ENCODE data around the gene CES2.

Gene CES2

DNA sequence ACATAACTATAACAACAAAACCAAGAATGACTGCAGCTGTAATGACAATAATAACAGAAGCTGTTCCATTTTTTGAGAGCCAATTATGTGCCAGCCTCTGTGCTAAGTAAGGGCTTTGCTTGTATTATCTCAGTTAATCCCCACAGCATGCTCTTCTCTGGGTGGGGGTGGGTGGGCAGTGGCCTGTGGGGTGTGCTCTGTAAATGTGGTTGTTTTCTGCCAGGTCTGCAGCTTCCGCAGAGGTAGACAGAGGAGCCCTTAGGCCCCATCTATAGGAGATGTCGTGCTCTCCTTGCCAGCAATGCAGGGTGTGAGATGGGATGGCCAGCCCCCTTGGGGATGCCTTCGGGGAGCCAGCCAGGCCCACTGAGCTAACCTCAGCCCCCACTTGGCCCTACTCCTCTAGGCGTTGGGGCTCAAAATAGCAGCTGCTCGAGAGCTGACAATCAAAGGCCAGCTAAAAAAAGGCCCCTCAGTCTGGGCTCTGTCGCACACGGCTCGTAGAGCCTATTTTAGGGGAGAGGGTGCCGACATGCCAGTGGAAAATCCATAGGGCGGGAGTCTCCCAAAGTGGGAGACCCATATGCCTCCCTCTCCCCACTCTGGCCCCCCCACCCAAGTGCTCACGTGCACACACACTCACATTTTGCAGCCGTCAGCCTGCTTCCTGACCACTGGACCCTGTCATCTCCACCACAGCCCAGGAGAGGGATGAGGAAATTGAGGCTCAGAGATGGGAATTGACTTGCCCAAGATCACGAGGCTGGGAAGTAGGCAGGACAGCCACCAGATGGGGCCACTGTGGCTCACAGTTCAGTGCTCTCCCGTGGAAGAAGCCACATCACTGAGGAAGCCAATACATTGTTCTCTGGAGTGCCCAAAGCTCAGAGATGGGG is 32.4 kb upstream of the CES2 start:
- no peak for DNase-seq (ENCODE audit: low read depth)

DNA sequence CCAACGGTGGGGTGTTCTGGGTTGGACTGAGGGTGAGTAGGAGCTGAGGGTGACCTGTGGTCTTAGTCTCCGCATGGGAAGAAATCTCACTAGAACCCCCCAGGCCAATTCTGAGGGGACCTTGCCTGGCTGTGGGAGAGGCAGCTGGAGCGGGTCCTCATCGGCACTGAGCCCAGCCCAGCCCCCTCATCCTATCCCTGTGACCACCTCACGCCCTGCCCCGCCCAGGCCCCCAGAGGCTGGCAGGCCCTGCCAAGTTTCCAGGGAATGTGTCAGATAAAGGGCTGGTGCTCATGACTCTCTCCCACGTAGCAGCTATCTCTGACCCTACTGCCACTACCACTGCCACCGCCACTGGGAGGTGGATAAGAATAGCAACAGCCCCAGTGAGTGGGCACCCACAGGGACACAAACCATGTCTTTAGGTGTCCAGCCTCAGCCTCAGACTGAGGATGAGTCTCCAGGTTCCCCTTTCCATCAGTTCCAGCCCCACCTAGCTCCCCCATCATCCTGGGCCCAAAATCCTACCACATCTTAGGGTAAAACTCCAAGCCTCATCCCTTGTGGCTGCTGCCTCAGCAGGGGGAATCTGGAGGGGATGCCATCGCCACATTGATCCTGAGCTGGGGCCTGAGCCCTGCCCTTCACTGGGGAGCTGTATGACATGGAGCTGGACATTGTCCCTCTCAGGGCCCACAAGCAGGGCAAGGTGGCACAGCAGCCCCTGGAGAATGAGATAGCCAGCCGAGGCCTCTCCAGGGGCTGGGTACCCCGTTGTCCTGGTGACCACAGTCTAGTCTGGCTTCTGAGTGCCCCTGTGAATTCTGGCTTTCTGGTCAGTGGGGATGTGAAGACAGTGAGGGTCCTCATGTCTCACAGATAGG is 31.5 kb upstream of the CES2 start:
- DNase-seq (ENCODE audit: low read depth) = no peak

DNA sequence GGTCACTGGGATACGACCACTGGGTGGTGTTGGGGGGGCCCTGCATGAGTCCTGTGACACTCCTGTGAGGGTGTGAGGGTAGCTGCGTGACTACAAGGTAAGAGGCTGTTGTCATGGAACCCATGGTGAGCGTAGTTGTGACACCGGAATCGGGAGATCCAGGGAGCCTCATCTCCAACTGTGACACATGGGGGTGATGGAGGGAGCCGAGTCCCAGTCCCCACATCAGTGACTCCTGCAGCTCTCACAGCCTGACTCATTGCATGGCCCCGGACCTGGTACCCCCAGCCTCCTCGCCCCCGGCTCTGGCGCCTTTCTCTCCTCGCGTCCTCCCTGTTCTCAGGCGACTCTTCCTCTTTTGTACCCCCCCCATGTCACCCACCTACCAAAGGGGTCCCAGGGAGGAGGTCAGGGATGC is 30.9 kb upstream of the CES2 start:
- no peak for DNase-seq (ENCODE audit: low read depth)

DNA sequence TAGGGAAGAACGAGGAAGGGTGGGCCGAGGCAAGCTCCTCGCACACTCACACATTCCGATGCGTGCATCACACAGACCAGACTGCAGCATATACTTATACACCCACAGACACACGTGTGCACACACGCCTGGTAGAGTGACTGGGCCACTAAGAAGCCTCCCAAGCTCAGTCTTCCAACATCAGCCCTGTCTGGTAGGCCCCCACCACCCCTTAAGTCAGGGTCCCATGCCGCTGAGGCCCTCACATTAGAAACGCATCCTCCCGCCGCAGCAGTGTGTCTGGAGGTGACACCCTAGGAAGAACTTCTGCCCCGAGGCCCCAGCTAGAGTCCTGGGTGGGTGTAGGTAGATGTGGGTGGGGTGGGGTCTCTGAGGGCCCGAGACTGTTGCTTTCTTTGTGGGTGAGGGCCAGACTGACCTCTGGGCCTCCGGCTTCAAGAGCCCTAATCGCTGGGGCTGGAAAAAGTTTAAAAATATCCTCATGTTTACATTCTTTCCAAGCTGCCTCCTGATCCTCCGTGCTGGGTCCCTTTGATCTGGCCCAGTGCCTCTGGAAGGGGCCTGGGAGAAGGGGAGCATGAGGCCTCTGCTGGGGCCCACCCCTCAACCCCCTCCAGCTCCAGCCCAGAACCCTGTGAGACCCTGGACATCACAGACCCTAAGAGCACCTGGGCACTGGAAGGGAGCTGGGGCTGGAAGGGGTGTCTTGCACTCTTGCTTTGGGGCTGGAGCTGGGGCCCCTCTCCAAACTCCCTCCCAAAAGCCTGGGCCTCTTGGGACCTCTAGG is 30.3 kb upstream of the CES2 start:
- no peak for DNase-seq (ENCODE audit: low read depth)

DNA sequence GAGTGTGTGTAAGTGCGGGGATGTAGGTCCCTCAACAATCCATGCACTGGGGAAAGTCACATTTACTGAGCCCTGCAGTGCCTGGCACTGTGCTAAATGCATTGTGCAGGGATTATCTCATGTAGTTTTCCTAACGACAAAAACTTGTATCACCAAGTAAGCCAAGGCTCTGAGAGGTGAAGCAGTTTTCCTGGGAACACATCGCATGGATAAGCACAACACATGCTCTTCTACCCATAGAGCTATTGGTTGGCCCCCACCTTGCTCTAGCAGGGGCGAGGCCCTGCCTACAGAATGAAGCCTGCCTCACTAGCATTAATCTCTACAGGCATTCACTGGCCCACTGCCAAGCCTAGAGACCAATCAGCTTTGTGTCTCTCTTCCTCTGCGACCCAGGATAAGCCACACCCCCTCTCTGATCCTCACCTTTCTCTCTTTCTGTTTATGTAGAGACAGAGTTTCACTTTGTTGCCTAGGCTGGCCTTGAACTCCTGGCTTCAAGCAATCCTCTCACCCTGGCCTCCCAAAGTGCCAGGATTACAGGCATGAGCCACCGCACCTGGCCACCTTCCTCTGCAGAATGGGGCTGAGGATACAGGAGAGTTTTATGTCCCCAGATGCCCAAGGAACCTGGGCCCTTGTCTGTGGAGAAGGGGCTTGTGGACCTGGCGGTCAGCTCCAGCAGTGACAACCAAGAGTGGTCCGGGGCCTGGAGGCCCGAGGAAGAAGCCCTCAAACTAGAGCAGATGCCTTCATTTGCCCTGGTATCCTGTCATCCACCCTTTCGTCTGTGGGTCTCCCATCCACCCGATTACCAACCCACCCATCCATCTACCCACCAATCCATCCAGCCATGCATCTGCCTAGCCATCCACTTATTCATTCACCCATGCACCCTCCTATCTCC is 29.4 kb upstream of the CES2 start:
- no peak for DNase-seq (ENCODE audit: low read depth)

DNA sequence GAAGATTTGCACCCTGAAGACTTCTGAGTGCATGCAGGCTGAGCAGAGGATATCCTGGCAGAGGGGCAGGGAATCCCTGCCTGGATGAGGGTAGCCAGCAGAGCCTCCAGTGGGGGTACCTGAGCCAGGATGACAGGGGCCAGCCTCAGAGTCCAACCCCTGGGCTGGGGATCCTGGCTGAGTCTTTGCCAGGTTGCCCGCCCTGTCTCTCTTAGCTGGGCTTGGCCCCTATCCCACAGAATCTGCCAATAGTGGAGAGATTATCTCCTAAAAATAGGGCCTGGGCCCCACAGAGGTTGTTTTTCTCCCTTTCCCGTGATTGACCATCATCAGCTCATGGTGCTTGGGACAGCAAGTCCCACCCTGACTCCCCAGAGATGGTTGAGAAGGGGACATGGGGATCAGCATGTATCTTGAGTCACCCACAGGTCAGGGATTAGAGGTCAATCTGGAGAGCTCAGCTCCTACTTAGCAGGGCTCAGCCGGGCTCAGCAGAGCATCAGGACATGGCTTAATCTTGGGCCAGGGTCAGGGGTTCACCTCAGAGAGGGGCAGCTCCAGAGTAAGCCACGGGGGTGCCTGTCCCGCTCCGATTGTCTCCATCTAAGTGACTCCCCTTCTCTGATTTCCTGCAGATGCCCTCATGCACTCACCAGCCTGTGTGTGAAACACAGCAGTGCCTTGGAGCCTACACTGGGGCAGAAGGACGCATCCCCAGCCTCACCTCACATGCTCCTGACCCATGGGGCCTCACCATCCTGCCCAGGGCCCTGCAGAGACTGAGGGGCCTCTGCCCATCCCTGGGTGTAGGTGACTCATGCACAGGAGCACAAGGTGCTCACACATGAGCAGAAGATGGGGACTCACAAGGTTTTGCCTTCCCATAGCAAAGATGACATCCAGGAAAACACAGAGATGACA is 28.1 kb upstream of the CES2 start:
- no peak for DNase-seq (ENCODE audit: low read depth)

DNA sequence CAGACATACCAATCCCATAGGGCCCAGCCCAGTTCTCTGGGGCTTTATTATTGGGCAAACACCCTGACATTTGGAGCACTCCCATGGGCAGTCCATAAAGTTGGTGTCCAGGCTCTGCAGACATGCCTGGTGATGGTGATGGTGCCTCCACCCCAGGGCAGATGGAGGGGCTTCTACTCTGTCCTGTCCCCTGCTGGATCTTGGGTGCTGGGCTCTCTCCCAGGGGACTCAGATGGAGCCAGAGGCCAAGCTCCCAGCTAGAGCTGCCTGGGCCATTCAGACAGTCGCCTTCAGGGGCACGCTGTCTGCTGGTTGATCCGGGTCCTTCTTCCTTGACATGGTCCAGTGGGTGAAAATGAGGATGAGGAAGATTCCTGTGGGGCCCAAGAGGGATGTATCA is 27.2 kb upstream of the CES2 start:
- DNase-seq (ENCODE audit: low read depth) = no peak

DNA sequence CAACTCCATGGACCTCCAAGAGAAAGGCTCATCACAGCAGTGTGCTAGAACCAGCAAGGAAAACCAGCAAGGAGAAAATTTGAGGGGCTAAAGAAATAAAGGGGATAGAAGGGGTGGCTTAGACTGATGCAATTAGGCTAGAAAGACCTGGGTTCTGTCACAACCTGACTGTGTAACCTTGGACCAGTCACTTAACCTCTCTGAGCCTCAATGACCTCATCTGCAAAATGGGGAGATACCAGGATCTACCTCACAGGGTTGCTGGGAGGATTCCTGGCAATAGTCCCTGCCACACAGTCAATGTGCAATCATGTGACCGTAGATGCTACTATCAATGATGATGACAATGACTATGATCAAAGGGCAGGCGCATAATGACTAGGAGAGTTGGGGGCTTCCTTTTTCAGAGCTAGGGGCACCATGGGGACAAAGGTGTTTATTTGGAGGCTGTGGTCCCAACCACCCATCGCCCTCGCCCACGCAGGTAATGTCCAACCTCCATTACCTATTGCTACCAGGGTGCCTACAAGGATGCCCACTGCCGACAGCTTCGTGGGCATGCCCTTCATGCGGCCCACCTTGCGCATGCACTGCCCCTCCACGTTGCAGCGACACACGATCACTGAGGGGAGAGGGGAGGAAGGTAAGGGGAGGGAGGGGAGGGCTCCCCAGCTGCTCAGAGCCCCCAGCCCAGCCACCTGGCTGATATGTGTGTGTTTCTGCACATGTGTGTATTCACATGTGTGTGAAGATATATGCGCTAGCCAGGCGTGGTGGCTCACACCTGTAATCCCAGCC is 26.4 kb upstream of the CES2 start:
- DNase-seq (ENCODE audit: low read depth) = no peak

DNA sequence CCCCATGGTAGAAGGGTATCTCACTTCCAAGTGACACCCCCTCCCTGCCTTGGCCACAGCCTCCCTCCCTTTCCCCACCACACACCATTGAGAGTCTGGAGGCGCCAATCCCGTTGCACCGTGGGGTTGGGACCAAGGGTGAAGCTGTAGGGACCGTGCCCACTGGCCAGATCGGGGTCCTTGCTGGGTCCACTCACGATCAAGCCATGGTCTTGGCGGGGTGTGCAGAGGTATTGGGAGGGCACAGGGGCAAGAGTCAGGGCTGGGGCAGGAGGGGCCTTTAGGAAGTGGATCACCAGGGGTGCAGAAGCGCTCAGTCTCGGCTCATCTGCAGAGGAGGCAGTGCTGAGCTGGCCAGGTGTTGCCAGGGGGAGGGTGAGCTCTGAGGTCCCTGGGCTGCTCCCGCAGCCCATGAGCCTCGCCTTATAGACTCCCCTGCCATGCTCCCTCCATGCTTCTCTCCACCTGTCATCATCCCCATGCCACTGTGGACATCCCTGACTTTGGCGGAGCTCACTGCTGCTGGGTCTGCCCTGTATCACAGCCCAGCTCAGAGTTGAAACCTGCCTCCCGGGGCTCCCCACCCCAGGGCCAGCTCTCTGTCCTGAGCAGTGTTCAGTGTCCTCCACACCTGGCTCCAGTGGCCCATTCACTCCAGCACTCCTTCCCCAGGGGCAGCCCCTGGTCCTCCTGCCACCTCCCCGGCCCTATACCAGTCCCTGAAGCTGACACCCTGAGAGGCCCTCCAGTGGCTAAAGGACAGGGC is 25.0 kb upstream of the CES2 start:
- no peak for DNase-seq (ENCODE audit: low read depth)

DNA sequence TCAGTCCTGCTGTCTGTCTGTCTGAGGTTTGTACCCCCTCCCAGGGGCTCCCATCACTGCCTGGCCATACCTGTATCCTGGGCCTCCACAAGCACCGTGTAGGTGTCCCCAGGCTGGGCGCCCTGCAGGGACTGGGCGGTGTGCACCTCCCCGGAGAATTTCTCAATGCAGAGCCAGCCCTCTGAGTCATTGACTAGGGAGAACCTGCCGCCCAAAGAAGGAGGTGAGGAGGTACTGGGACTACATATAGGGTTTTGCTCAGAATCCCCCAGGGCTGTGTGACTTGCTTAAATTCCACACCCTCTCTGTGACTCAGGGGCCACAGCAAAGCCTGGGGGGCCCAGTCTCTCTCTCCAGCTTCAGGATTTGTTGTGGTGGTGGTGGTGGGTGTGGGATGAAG is 24.2 kb upstream of the CES2 start:
- DNase-seq (ENCODE audit: low read depth) = no peak

DNA sequence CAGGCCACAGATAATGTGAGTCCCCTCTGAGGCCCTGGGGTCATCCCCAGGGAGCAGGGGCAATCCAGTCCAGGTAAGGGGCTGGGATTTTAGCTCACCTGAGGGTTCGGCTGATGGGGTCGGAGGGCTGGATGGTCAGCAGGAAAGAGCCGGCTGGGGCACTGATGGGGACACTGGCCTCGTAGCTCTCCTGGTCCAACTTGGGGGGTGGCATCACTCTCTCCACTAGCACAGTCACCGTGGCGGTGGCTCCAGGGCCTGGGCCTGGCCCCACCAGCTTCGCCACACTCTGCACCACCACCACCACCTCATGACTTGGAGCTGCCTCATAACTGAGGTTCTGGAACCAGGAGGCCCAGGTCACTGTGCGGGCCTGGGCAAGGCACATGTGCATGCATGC is 23.5 kb upstream of the CES2 start:
- DNase-seq (ENCODE audit: low read depth) = no peak

DNA sequence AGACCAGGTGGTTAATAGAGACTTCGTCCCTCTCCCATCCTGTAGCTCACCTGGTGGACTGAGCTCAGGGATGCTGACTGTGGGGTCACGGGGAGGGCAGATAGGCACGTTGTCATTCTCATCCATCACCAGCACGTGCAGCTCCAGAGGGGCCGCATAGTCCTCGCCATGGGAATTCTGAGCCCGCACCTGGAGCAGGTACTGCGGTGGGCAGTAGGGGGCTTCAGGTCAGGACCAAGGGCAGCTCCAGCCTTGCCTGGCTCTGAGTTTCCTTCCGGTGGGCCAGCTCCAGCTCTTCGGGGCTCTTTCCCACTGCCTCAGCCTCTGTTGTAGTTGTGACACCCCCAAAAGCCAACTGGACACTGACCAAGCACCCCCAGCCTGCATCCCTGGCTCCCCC is 22.2 kb upstream of the CES2 start:
- no peak for DNase-seq (ENCODE audit: low read depth)

DNA sequence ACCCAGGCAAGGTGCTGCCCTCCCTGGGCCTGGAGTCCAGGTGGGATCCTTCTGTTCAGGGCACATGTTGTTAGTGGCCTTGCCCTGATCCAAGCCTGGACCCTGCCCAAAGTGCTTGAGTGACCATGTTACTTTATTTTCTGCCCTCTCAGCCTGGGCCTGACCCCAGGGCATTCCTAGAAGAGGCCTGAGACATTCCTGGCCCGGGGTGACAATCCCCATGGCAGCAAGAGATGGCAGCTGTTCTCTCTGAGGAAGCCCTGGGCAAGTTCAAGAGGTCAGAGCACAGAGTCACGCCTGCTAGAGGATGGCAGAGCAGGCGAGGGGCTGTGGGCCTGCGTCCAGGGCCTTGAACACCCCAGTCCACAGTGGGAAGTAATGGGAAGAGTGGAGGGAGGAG is 21.6 kb upstream of the CES2 start:
- DNase-seq (ENCODE audit: low read depth) = no peak

DNA sequence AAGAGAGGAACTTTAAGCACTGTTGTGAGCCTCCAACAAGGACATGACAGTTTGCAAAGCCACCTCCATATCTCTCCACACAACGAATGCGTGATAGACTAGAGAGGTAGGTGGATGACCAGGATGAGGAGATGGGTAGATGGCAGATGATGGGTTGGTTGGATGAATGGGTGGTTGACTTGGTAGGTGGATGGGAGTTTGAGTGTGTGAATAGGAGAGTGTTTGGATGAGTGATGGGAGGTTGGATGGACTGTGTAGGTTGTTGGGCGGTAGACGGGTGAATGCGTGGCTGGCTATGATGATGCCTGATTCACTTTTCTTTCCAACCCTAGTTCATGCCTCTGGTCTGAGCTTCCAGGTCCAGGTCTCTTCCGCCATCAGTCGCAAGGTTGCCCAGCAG is 20.8 kb upstream of the CES2 start:
- no peak for DNase-seq (ENCODE audit: low read depth)

DNA sequence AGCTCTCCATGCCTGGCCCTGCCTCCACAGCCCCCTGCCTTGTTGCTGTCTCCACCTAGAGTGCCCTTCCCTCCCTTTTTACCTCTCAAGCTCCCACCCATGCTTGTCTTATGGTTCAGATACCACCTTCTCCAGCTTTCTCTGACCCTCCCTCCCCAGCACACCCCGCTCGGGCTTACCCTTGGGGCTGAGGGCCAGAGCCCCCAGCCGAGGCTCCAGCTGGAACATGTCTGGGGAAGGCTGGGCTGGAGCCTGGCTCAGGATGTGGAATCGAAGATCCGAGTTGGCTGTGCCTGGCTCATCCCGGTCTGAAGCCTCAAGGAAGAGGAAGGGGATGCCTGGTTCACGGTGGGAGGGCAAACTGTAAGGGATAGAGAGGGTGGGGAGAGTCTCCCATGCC is 20.3 kb upstream of the CES2 start:
- DNase-seq (ENCODE audit: low read depth) = no peak

DNA sequence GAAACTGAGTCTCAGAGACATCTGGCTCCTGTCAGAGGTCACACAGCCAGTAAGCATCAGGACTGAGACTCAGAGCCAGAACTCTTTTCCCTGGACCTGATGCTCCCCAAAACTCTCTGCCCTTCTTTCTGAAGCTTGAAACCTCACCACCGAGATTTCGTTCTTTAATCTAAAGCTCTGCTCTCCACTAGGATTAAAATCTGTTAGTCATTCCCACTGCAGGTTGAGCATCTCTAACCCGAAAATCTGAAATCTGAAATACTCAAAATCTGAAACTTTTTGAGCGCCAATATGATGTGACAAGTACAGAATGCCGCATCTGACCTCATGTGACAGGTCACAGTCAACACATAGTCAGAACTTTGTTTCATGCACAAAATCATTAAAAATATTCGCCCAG is 18.8 kb upstream of the CES2 start:
- DNase-seq (ENCODE audit: low read depth) = no peak

DNA sequence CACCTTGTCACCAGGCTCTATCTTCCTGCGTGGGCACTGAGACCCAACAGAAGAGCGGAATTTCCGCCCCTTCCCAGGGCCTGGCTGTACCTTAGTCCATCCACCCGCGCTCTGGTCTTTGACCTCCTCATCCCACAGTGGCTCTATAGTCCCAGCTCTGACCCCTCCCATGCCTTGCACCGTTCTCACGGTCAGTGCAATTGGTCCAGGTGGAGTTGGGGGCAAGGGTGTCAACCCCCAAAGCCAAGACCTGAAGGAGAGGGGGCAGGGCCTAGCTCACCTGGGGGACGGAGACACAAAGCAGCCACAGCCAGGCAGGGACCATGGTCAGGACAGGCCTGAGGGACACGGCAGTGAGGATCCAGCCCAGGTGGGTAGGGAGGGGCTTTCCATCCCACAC is 17.6 kb upstream of the CES2 start:
- no peak for DNase-seq (ENCODE audit: low read depth)

DNA sequence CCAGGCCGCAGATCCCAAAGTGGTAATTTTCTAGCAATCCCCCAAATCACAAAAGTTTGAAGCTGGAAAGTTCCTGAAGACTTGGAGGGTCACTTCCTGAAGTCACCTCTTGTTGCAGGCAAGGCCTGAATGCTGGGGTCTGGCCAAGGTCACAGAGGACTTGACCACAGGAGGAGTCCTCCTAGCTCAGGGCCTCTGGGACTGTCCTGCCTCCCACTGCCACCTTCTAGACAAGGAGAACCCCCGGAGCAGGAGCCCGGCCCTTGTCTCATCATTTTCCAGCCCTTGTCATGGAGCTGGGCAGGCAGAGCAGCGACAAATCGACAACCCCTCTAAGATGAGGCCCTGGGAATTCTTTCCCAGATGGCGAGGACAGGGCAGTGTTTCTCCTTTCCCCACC is 17.0 kb upstream of the CES2 start:
- no peak for DNase-seq (ENCODE audit: low read depth)

Data from activated gamma-delta T cell treated with anti-CD3 and anti-CD28 coated beads, Interleukin-2, amount 50 U/mL, for 16 hours (primary cell).